Tibial artery (tissue), 4 donors: Measurements from ENCODE around the gene PEMT.

Experiments
- DNase-seq, 2 donors: peaks; one replicate each; pipeline ENCODE4 v3.0.0-alpha.2; 2019
- H3K27ac ChIP-seq, 2 donors: fragments of 200-600 bp; sonication (generic) in 1 of 2; 1 replicate in 1 of 2; 2 replicates in 1 of 2; pipeline ENCODE4 v1.5.1; 2018 to 2019; ENCODE audit warnings: mild to moderate bottlenecking in 1 of 2
- H3K27me3 ChIP-seq, 2 donors: fragments of 200-600 bp; sonication (generic) in 1 of 2; one replicate each; pipeline versions ENCODE4 v1.5.1 to v1.6.0; 2016 to 2019
- H3K36me3 ChIP-seq, 3 donors: fragments of 200-600 bp; sonication (generic) in 2 of 3; one replicate each; pipeline ENCODE4 v1.5.1; 2016 to 2019; ENCODE audit warnings: mild to moderate bottlenecking in 2 of 3
- H3K4me1 ChIP-seq, 4 donors: fragments of 200-600 bp; sonication (generic) in 2 of 4; 1 replicate in 3 of 4; 2 replicates in 1 of 4; pipeline ENCODE4 v1.5.1; 2016 to 2019
- H3K4me3 ChIP-seq, 2 donors: fragments of 200-600 bp; sonication (generic) in 1 of 2; 1 replicate in 1 of 2; 2 replicates in 1 of 2; pipeline ENCODE4 v1.5.1; 2018 to 2019; ENCODE audit warnings: mild to moderate bottlenecking in 2 of 2
- H3K9me3 ChIP-seq, 3 donors: fragments of 200-600 bp; sonication (generic) in 1 of 3; one replicate each; pipeline ENCODE4 v1.5.1; 2016 to 2019
- CTCF ChIP-seq, 2 experiments: fragments of 200-600 bp in 1 of 2; fragments of 450-650 bp in 1 of 2; IDR thresholded peaks; one replicate each; pipeline ENCODE4 v1.5.1; 2017 to 2019; ENCODE audit warnings: antibody characterized with exemption in 2 of 2, mild to moderate bottlenecking in 1 of 2, moderate library complexity in 1 of 2
- intact Hi-C: fragments of 100-400 bp; cut with DNase I; formaldehyde crosslinking; loops from one replicate; pipeline ENCODE4 v1.15.0; 2023; ENCODE audit warnings: low total_unique reads

PEMT gene

DNA sequence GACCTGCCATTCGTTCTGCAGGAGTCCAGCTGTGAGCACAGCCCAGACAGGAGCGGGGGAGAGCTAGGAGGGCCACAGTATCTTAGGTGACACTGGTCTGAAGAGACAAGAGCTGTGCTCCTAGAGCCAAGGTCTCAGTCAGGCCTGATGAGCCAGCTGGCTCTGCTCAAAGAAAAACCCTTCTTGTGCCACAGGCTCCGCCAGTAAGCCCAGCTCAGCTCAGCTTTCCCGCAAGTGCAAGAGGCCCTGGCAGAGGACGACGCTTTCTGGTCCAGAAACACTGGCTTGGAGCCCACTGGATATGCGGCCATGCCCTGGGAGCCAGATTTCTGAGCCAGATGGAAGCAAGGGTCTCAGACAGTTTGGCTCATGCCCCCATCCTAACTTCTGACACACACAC is 23.9 kb downstream of the PEMT start:
- no peak for TF ChIP-seq CTCF (IDR thresholded peaks at IDR 0.05)
- peaks cover 12 to 52% (median 37%) of the 10 kb centered on the region in 4 donors for H3K4me1 ChIP-seq
- no peaks in the 10 kb centered on the region for H3K27me3 ChIP-seq
- H3K9me3 ChIP-seq: no peaks in the 10 kb centered on the region
- intact Hi-C loops: loop anchor here (5.0 kb wide), 1 partner anchor 70 kb away; the partner anchor contains the start of gene RASD1
- no peaks in the 10 kb centered on the region for H3K36me3 ChIP-seq
- H3K4me3 ChIP-seq: no peak overlapping the region
- DNase-seq: peak; percentile 56 to 88
- peak overlapping the region; percentile 56 to 58 for H3K27ac ChIP-seq

DNA sequence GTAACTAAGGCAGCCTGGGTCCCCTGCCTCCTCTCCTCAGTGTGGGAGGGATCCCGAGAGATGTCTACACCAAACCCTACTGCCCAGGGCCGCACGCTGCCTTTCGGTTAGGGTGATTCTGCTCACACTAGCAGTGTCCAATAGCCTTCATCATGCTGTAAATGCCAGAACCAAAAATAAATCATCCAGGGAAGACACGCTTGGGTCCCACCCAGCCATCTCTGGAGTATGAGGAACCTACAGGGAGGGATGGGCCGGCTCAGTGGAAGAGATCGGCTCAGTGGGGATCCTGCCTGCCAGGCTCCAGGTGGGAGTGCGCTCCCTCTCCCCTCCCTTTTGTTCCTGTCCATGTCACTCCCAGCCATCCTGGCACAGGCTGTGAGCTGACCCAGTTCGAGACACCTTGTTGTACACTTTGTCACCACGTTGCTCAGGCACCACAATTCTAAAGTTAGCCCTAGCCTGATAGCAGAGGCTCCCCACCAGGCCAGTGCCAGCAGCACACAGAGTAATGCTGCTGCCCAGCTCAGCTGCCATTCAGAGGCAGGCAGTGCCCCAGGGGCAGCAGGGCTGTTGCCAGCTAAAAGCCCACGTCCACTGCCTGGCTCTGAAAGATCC is 24.5 kb downstream of the PEMT start:
- intact Hi-C loops: loop anchor here (5.0 kb wide), 1 partner anchor 70 kb away; the partner anchor contains the start of gene RASD1

DNA sequence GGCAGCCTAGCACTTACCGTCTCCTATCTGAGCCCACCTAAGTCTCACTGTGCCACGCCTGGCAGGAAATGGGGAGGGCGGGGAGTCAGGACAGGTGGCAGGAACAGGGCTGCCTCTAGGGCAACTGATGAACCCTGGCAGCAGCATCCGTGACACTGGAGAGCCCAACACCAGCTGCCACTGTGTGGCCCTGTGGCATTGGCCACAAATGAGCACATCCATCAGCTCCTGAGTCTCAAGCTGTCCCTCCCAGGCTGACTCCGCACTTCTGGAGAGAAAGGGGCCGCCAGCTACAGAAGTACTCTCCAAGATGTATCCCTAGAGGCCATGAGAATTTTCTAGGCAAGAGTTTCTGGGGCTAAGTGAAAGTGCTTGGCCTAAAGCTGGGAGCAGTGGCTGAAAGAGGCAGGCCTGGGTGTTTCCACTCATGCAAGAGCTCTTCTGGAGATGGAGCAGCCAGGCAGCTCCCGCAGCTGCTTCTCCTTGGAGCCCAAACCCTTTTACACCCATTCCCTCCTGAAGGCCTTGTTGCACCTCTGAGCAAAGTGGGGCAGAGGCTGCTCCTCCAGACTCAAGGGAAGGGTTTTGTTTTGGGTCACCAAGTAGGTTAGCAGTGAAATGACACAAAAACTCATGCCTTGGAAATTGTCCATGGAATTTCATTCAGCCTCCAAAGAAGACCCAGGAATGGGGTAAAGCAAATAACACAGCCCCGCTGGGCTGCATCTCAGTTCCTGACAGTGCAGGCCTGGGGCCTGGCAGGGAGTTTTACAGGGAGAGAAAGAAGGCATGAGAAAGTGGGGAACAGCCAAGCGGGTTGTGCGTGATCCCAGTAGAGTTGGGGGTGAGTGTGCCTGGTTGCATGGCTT is 25.8 kb downstream of the PEMT start:
- intact Hi-C loops: loop anchor here (5.0 kb wide), 1 partner anchor 68 kb away; the partner anchor contains the start of gene RASD1
- no peaks in the 10 kb centered on the region for H3K27me3 ChIP-seq
- no peaks in the 10 kb centered on the region for H3K36me3 ChIP-seq
- no peak for DNase-seq
- peaks cover 12 to 52% (median 37%) of the 10 kb centered on the region in 4 donors for H3K4me1 ChIP-seq
- no peak for TF ChIP-seq CTCF (IDR thresholded peaks at IDR 0.05)
- peak overlapping the region in 1 of 2 donors; percentile 56 for H3K27ac ChIP-seq
- H3K9me3 ChIP-seq: no peaks in the 10 kb centered on the region
- H3K4me3 ChIP-seq: no peak overlapping the region

More for the DNA sequence above, 24.5 kb downstream of the PEMT start:
- Histone ChIP-seq H3K27ac (peak overlapping the region; percentile 56 to 58), H3K27me3 (no peaks in the 10 kb centered on the region), H3K4me3 (no peak overlapping the region), H3K36me3 (no peaks in the 10 kb centered on the region), H3K9me3 (no peaks in the 10 kb centered on the region), H3K4me1 (peaks cover 12 to 52% (median 37%) of the 10 kb centered on the region in 4 donors)
- no peak for TF ChIP-seq CTCF (IDR thresholded peaks at IDR 0.05)
- DNase-seq: no peak

DNA sequence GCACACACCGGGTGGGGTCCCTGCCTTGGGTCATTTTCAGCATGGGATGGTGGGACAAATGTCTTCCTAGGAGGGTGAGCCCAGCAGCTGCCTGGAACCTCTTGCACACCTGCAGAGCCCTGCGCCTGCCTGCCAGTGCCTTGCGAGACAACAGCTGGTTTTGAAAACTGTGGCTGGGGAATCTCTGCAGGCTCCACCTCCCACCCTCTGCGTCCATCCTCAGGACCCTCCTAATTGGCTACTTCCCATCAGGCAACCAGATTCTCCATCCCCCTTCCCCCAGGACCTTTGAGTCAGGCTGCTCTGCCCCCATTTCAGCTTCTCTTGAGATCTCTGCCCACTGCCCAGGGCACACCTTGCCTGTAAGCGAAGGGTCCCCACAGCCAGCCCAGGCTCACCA is 26.6 kb downstream of the PEMT start:
- no peaks in the 10 kb centered on the region for H3K27me3 ChIP-seq
- TF ChIP-seq CTCF (IDR thresholded peaks at IDR 0.05): no peak
- DNase-seq: no peak
- peaks cover 12 to 45% (median 36%) of the 10 kb centered on the region in 4 donors for H3K4me1 ChIP-seq
- no peaks in the 10 kb centered on the region for H3K9me3 ChIP-seq
- intact Hi-C loops: loop anchor here (5.0 kb wide), 1 partner anchor 68 kb away; the partner anchor contains the start of gene RASD1
- no peaks in the 10 kb centered on the region for H3K36me3 ChIP-seq
- H3K4me3 ChIP-seq: no peak overlapping the region
- H3K27ac ChIP-seq: peak overlapping the region in 1 of 2 donors; percentile 56

GRCh38 chr17:17564323-17564722 is 27.2 kb downstream of the PEMT start:
- Histone ChIP-seq H3K4me3 (no peak overlapping the region), H3K9me3 (no peaks in the 10 kb centered on the region), H3K4me1 (peaks cover 12 to 42% (median 36%) of the 10 kb centered on the region in 4 donors), H3K27me3 (no peaks in the 10 kb centered on the region), H3K36me3 (no peaks in the 10 kb centered on the region), H3K27ac (no peak overlapping the region)
- intact Hi-C loops: no loop called here
- no peak for TF ChIP-seq CTCF (IDR thresholded peaks at IDR 0.05)
- DNase-seq: no peak
